ENCODE data around the gene KRTAP1-3.
"Not testable (repeated sequence)": the region's sequence is repeated elsewhere in the genome, so short reads cannot be mapped to it uniquely, and the experiment has no call there.

GRCh38 chr17:41046735-41047465, 12.2 kb upstream of the KRTAP1-3 start, which contains the start of gene KRTAP2-1:
- TF ChIP-seq CTCF (conservative IDR thresholded peaks at IDR 0.05 in 1 of 2, IDR thresholded peaks at IDR 0.05 in 1 of 2; ENCODE audit: extremely low read depth in 1 of 2, insufficient read depth in 1 of 2, low read depth in 1 of 2, low read length in 2 of 2); EZH2 (IDR thresholded peaks at IDR 0.05; ENCODE audit: borderline replicate concordance, low read length): not testable (repeated sequence)

Data from mammary epithelial cell (primary cell).